Measurements from ENCODE around the gene SF3A1. TPM values are rescaled to one million over a fixed set of nuclear protein-coding genes. Genes with fewer than 3 reads are reported as not detected.
A peak's percentile ranks its signal among the peaks of the same experiment; 100 is the strongest.

Gene SF3A1
- total RNA-seq, 1 donor from 2014 or later: 78.3 TPM

DNA sequence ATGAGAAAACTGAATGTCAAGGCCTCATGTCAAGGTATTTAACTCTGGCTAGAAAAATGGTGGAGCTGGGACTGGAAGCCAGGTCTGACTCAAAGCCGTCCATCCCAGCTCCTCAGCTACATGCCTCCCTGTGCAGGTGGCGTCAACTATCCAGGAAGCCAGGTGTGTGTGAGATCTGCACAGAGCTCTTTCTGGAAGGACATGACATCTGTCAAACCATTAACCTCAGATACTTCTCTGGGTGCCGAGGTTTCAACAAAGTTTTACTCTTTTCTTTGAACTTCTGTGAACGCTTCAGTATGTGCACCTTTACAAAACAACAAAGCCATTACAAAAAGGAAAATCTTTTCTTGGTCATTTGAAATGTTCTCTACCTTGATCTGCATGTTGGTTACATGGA lies 60.4 kb downstream of the SF3A1 start:
- Histone ChIP-seq H3K9me3 (no peaks in the 10 kb centered on the region), H3K27ac (no peak overlapping the region), H3K36me3 (peaks cover 0 to 78% of the 10 kb centered on the region in 2 donors), H3K4me1 (peaks cover 79% of the 10 kb centered on the region), H3K27me3 (no peaks in the 10 kb centered on the region), H3K4me3 (no peak overlapping the region)
- intact Hi-C loops (cut with DNase I): no loop called here
- TF ChIP-seq POLR2A (IDR thresholded peaks at IDR 0.05) (no peak), POLR2AphosphoS5 (IDR thresholded peaks at IDR 0.05; ENCODE audit: insufficient read depth in 1 of 2, low read depth in 1 of 2) (no peak)
- DNase-seq (ENCODE audit: extremely low spot score in 2 of 2): no peak

DNA sequence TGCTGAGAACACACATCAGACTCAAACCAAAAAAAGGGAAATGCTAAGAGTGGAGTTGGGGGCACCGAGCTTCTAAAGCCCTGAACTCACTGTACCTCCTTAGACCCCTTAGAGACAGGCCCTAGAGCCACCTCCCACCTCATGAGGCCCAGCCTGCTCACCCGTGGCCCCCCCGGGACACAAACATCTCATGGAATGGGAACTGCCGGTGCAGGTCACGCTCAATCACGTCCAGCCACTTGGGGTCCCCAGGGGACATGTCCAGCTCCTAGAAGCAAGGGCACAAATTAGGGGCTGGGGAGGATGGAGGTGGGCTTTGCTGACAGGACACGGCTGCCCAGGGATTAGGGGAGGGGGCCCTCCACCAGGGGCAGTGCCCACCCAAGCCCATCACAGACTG lies 61.1 kb downstream of the SF3A1 start:
- TF ChIP-seq POLR2AphosphoS5 (IDR thresholded peaks at IDR 0.05; ENCODE audit: insufficient read depth in 1 of 2, low read depth in 1 of 2) (no peak), CTCF (IDR thresholded peaks at IDR 0.05) (no peak), POLR2A (IDR thresholded peaks at IDR 0.05) (no peak)
- Histone ChIP-seq H3K4me3 (no peak overlapping the region), H3K27me3 (no peaks in the 10 kb centered on the region), H3K36me3 (peaks cover 0 to 73% of the 10 kb centered on the region in 2 donors), H3K27ac (no peak overlapping the region), H3K4me1 (peaks cover 79% of the 10 kb centered on the region), H3K9me3 (no peaks in the 10 kb centered on the region)
- DNase-seq (ENCODE audit: extremely low spot score in 2 of 2): no peak
- intact Hi-C loops (cut with DNase I): no loop called here

DNA sequence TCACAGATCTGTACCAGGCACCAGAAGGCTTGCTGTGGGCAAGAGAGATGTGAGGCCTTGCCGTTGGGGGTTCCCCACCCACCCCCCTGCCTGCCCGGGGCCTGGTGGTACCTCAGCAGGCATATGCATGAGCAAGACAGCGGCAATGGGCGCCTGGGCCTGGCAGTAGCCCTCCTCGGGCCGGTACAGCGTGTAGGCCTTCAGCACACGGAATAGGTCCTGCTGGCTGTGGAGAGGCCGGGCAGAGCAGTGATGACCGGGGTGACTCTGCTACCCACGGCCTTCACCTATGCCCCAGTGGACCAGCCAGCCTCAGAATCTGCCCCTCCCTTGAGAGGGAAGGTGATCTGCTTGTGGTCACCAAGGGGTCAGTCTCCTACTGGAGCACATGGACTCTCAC lies 61.9 kb downstream of the SF3A1 start:
- Histone ChIP-seq H3K9me3 (no peaks in the 10 kb centered on the region), H3K36me3 (peaks cover 0 to 65% of the 10 kb centered on the region in 2 donors), H3K4me1 (peaks cover 79% of the 10 kb centered on the region), H3K27ac (peak overlapping the region; percentile 9), H3K27me3 (no peaks in the 10 kb centered on the region), H3K4me3 (no peak overlapping the region)
- intact Hi-C loops (cut with DNase I): no loop called here
- TF ChIP-seq CTCF (IDR thresholded peaks at IDR 0.05) (no peak), POLR2AphosphoS5 (IDR thresholded peaks at IDR 0.05; ENCODE audit: insufficient read depth in 1 of 2, low read depth in 1 of 2) (no peak)
- no peak for DNase-seq (ENCODE audit: extremely low spot score in 2 of 2)

DNA sequence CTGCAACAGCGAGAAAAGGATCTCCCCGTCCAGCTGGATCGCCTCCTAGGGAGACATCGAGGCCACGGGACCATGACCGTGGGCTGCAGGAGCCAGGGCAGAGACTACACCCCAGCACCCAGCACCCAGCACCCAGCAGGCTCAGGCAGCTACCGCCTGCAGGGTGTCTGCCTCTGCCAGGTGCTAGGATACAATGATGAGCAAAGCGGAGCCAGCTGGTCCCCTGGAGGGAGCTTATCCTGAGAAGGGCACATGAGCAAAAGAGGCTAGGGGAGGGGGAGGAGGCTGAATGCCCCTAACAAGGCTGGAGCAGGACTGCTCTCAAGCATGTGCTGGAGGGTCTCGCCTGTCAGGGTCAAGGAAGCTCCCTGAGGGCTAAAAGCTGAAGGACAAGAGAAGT lies 62.6 kb downstream of the SF3A1 start:
- Histone ChIP-seq H3K27ac (no peak overlapping the region), H3K4me1 (peaks cover 73% of the 10 kb centered on the region), H3K27me3 (no peaks in the 10 kb centered on the region), H3K36me3 (peaks cover 0 to 58% of the 10 kb centered on the region in 2 donors), H3K4me3 (no peak overlapping the region), H3K9me3 (no peaks in the 10 kb centered on the region)
- TF ChIP-seq POLR2AphosphoS5 (IDR thresholded peaks at IDR 0.05; ENCODE audit: insufficient read depth in 1 of 2, low read depth in 1 of 2) (no peak), CTCF (IDR thresholded peaks at IDR 0.05) (no peak), POLR2A (IDR thresholded peaks at IDR 0.05) (no peak)
- intact Hi-C loops (cut with DNase I): no loop called here
- DNase-seq (ENCODE audit: extremely low spot score in 2 of 2): no peak

- Histone ChIP-seq H3K4me3 (no peak overlapping the region), H3K27ac (peak overlapping the region; percentile 97), H3K27me3 (no peaks in the 10 kb centered on the region), H3K4me1 (peaks cover 72% of the 10 kb centered on the region), H3K36me3 (peaks cover 0 to 48% of the 10 kb centered on the region in 2 donors), H3K9me3 (no peaks in the 10 kb centered on the region)
- intact Hi-C loops (cut with DNase I): no loop called here
- no peak for TF ChIP-seq POLR2AphosphoS5 (IDR thresholded peaks at IDR 0.05; ENCODE audit: insufficient read depth in 1 of 2, low read depth in 1 of 2)
- no peak for TF ChIP-seq POLR2A (IDR thresholded peaks at IDR 0.05)
- TF ChIP-seq CTCF (IDR thresholded peaks at IDR 0.05): no peak
- DNase-seq (ENCODE audit: extremely low spot score in 2 of 2): no peak
Measured at GRCh38 chr22:30293026-30293425, 63.7 kb downstream of the SF3A1 start.

Measured in vagina (tissue), 2 donors.